CD4-positive, alpha-beta memory T cell (primary cell): Measurements from ENCODE around the gene CUX1. TPM values are rescaled to one million over a fixed set of nuclear protein-coding genes. Genes with fewer than 3 reads are reported as not detected.

Source experiments
- CTCF ChIA-PET: fragments of 350-600 bp; sonication (Branson Sonifier 250); formaldehyde crosslinking; loops from one replicate; lab custom pipeline; 2021; ENCODE audit warnings: inconsistent platforms; ENCODE audit not compliant: partially characterized antibody; lab: Charles Lee
- POLR2A ChIA-PET: fragments of 350-600 bp; sonication (Branson Sonifier 250); formaldehyde crosslinking; loops from one replicate; lab custom pipeline; 2021; ENCODE audit not compliant: partially characterized antibody; lab: Charles Lee
- DNase-seq, 5 donors: peaks; one replicate each; pipeline versions ENCODE4 v3.0.0 to v3.0.0-alpha.2; 2020 to 2022; ENCODE audit warnings: mixed read lengths in 1 of 5
- H3K27ac ChIP-seq: one replicate; pipeline ENCODE4 v1.7.0; 2013; ENCODE audit warnings: low read depth, low read length
- H3K27me3 ChIP-seq: 2 replicates; pipeline ENCODE4 v1.7.0; 2013; ENCODE audit warnings: mild to moderate bottlenecking, low read length, moderate library complexity; ENCODE audit not compliant: insufficient read depth
- H3K36me3 ChIP-seq: 2 replicates; pipeline ENCODE4 v1.7.0; 2013; ENCODE audit warnings: mild to moderate bottlenecking, low read length, moderate library complexity; ENCODE audit not compliant: insufficient read depth
- H3K4me1 ChIP-seq: 2 replicates; pipeline ENCODE4 v1.7.0; 2013; ENCODE audit warnings: mild to moderate bottlenecking, low read length, moderate library complexity; ENCODE audit not compliant: insufficient read depth
- H3K4me3 ChIP-seq, 2 donors: one replicate each; pipeline ENCODE4 v1.7.0; 2013; ENCODE audit warnings: low read length in 2 of 2, mild to moderate bottlenecking in 1 of 2
- H3K9me3 ChIP-seq, 2 donors: one replicate each; pipeline ENCODE4 v1.7.0; 2013; ENCODE audit warnings: low read length in 2 of 2, control low read depth in 1 of 2; ENCODE audit not compliant: control insufficient read depth in 1 of 2
- H3K27ac Mint-ChIP-seq, 7 donors: one replicate each; pipeline ENCODE4 v1.8.0; 2020 to 2021; ENCODE audit warnings: mixed read lengths in 7 of 7, mild to moderate bottlenecking in 6 of 7, inconsistent platforms in 3 of 7, moderate library complexity in 3 of 7
- H3K27me3 Mint-ChIP-seq, 2 donors: one replicate each; pipeline ENCODE4 v1.8.0; 2020 to 2021; ENCODE audit warnings: mixed read lengths in 2 of 2
- H3K36me3 Mint-ChIP-seq, 2 donors: one replicate each; pipeline ENCODE4 v1.8.0; 2020 to 2021; ENCODE audit warnings: mixed read lengths in 2 of 2, inconsistent platforms in 1 of 2, mild to moderate bottlenecking in 1 of 2
- H3K4me1 Mint-ChIP-seq, 4 donors: one replicate each; pipeline ENCODE4 v1.8.0; 2020 to 2021; ENCODE audit warnings: mixed read lengths in 4 of 4, mild to moderate bottlenecking in 1 of 4
- H3K4me3 Mint-ChIP-seq, 8 donors: one replicate each; pipeline ENCODE4 v1.8.0; 2020 to 2021; ENCODE audit warnings: mixed read lengths in 8 of 8, mild to moderate bottlenecking in 7 of 8, moderate library complexity in 6 of 8, inconsistent platforms in 3 of 8
- H3K9me3 Mint-ChIP-seq, 8 donors: one replicate each; pipeline ENCODE4 v1.8.0; 2020 to 2021; ENCODE audit warnings: mixed read lengths in 8 of 8, mild to moderate bottlenecking in 5 of 8, inconsistent platforms in 3 of 8, moderate library complexity in 1 of 8
- intact Hi-C: fragments of 100-400 bp; cut with micrococcal nuclease; formaldehyde crosslinking; loops from one replicate; pipeline ENCODE4 v1.15.1; 2023
- polyA plus RNA-seq, 2 donors: library from polyadenylated mRNA; unstranded; fragments of 300-500 nt; fragmentation: Illumina TruSeq; gene quantifications; one replicate each; pipeline ENCODE4 v1.2.3, GENCODE V29; 2021
- total RNA-seq, 2 experiments: library from RNA; stranded (reverse); gene quantifications; one replicate each; pipeline ENCODE4 v1.2.3, GENCODE V29; 2021

CUX1 gene
- total and polyA plus RNA-seq, 4 experiments from 2014 or later = 2.1 to 47.6 (median 36.1) TPM

DNA sequence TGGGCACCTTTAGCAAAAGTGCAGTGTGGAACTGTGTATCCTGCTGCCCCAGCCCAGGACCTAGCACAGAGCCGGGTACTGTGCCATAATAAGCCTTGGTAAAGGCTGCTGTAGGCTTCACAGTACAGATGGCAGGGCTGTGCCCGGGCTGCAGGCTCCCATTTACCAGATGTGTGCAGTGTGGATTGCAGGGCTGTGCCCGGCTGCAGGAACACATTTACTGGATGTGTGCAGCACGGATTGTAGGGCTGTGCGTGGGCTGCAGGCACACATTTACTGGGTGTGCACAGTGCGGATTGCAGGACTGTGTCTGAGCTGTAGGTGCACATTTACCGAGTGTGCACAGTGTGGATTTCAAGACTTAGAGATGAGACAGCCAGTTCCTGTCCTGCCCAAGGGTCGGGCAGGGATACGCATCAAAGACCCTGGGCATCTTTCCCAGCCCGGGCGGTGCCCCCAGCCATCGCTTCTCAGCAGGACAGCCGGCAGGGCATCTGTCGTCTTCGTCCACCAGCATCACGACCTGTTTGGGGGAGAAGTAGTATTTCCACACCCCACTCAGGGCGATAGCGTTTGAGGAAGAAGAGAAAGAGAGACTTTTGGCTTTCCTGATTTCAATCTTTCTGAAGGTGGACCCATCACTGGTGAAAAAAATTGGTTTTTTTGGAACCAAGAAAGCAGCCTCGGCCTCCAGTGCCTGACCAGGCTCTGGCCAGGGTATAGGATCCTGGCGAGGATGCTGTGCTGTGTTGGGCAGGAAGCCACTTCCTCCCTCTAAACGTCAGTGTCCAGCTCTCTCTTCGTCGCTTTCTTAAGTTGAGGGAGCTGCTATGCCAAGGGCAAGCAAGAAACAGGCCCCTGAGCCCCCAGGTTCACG is 180.8 kb downstream of the CUX1 start:
- Mint-ChIP-seq H3K27me3 (no peaks in the 10 kb centered on the region), H3K4me3 (no peak overlapping the region), H3K4me1 (peaks cover 4 to 8% (median 6%) of the 10 kb centered on the region in 4 donors), H3K27ac (no peak overlapping the region), H3K36me3 (no peaks in the 10 kb centered on the region), H3K9me3 (peaks cover 0 to 2% (median 0%) of the 10 kb centered on the region in 8 donors)
- CTCF ChIA-PET = no interaction called here
- DNase-seq = no peak
- intact Hi-C loops = no loop called here
- POLR2A ChIA-PET = no interaction called here
- Histone ChIP-seq H3K4me1 (no peaks in the 10 kb centered on the region), H3K27me3 (no peaks in the 10 kb centered on the region), H3K27ac (no peak overlapping the region), H3K36me3 (no peaks in the 10 kb centered on the region), H3K4me3 (no peak overlapping the region), H3K9me3 (no peaks in the 10 kb centered on the region)

GRCh38 chr7:101998906-101999240 is 181.4 kb downstream of the CUX1 start:
- no peaks in the 10 kb centered on the region for H3K9me3 Mint-ChIP-seq
- peaks cover under 1 to 7% (median 6%) of the 10 kb centered on the region in 4 donors for H3K4me1 Mint-ChIP-seq
- POLR2A ChIA-PET = no interaction called here
- CTCF ChIA-PET = no interaction called here
- Histone ChIP-seq H3K4me1 (no peaks in the 10 kb centered on the region), H3K4me3 (no peak overlapping the region), H3K27me3 (no peaks in the 10 kb centered on the region), H3K9me3 (no peaks in the 10 kb centered on the region), H3K27ac (no peak overlapping the region), H3K36me3 (no peaks in the 10 kb centered on the region)
- intact Hi-C loops = no loop called here
- no peak overlapping the region for H3K4me3 Mint-ChIP-seq
- no peaks in the 10 kb centered on the region for H3K27me3 Mint-ChIP-seq
- DNase-seq = no peak
- H3K27ac Mint-ChIP-seq = no peak overlapping the region
- no peaks in the 10 kb centered on the region for H3K36me3 Mint-ChIP-seq

GRCh38 chr7:101999393-101999792 is 182.0 kb downstream of the CUX1 start:
- Mint-ChIP-seq H3K4me1 (peaks cover 0 to 6% (median 5%) of the 10 kb centered on the region in 4 donors), H3K27ac (no peak overlapping the region)
- POLR2A ChIA-PET = no interaction called here

DNA sequence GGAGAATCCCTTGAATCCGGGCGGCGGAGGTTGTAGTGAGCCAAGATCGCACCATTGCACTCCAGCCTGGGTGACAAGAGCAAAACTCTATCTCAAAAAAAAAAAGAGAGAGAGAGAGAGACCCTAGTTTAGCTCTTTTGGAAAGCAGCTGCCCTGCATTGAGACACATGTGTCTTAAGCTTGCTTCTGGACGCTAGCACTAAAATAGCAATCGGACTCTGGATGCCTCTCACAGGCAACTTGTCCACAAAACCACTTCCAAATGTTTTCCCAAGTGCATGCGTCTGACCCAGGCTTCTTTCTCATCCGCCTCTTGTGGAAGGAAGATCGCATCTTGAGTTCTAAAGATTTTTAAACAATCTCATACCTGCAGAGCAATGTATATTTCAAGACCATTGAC is 182.7 kb downstream of the CUX1 start:
- no peaks in the 10 kb centered on the region for H3K4me1 ChIP-seq
- intact Hi-C loops = no loop called here
- no peak overlapping the region for H3K4me3 ChIP-seq
- no peaks in the 10 kb centered on the region for H3K36me3 Mint-ChIP-seq
- H3K9me3 Mint-ChIP-seq = no peaks in the 10 kb centered on the region
- H3K27ac ChIP-seq = no peak overlapping the region
- ChIA-PET CTCF (no interaction called here), POLR2A (no interaction called here)
- no peak overlapping the region for H3K27ac Mint-ChIP-seq
- H3K9me3 ChIP-seq = no peaks in the 10 kb centered on the region
- no peak for DNase-seq
- H3K4me1 Mint-ChIP-seq = peaks cover 0 to 6% (median 5%) of the 10 kb centered on the region in 4 donors
- no peaks in the 10 kb centered on the region for H3K27me3 ChIP-seq
- H3K4me3 Mint-ChIP-seq = no peak overlapping the region
- H3K27me3 Mint-ChIP-seq = no peaks in the 10 kb centered on the region
- H3K36me3 ChIP-seq = no peaks in the 10 kb centered on the region

More at GRCh38 chr7:101999393-101999792, 182.0 kb downstream of the CUX1 start:
- Histone ChIP-seq H3K27me3 (no peaks in the 10 kb centered on the region), H3K27ac (no peak overlapping the region), H3K4me1 (no peaks in the 10 kb centered on the region), H3K36me3 (no peaks in the 10 kb centered on the region), H3K4me3 (no peak overlapping the region), H3K9me3 (no peaks in the 10 kb centered on the region)
- no peaks in the 10 kb centered on the region for H3K27me3 Mint-ChIP-seq
- no peaks in the 10 kb centered on the region for H3K9me3 Mint-ChIP-seq
- H3K36me3 Mint-ChIP-seq = no peaks in the 10 kb centered on the region
- no peak for DNase-seq
- H3K4me3 Mint-ChIP-seq = no peak overlapping the region
- intact Hi-C loops = no loop called here
- CTCF ChIA-PET = no interaction called here

- POLR2A ChIA-PET = no interaction called here
Observed at GRCh38 chr7:102004229-102004628, 186.8 kb downstream of the CUX1 start.

DNA sequence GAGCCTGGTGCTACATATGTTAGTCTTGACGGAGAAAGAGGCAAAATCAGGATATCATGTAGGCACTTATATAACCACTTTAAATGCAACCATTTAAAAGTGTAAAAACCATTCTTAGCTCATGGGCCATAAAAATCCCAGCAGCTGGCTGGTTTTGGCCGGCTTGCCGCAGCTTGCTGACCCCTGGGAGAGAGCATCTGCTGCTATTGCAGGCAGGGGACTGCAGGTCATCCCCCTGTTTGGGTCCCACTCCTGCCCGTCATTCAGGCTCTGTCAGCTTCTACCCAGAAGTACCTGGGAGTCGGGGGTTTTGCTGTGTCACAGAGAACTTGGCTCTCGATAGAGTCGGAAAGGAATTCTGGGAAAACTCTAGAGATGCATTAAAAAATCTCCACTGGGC is 187.4 kb downstream of the CUX1 start:
- peaks cover 1 to 8% of the 10 kb centered on the region in 2 donors for H3K36me3 Mint-ChIP-seq
- no peak overlapping the region for H3K4me3 Mint-ChIP-seq
- H3K4me1 Mint-ChIP-seq = peaks cover 0 to 5% (median 1%) of the 10 kb centered on the region in 4 donors
- ChIA-PET POLR2A (no interaction called here), CTCF (no interaction called here)
- Histone ChIP-seq H3K27ac (no peak overlapping the region), H3K9me3 (no peaks in the 10 kb centered on the region), H3K4me1 (no peaks in the 10 kb centered on the region), H3K4me3 (no peak overlapping the region), H3K27me3 (no peaks in the 10 kb centered on the region), H3K36me3 (no peaks in the 10 kb centered on the region)
- no peak overlapping the region for H3K27ac Mint-ChIP-seq
- intact Hi-C loops = no loop called here
- peaks cover 0 to 2% (median 0%) of the 10 kb centered on the region in 8 donors for H3K9me3 Mint-ChIP-seq
- no peaks in the 10 kb centered on the region for H3K27me3 Mint-ChIP-seq
- DNase-seq = no peak

More at GRCh38 chr7:102004229-102004628, 186.8 kb downstream of the CUX1 start:
- H3K27me3 Mint-ChIP-seq = no peaks in the 10 kb centered on the region
- Histone ChIP-seq H3K27me3 (no peaks in the 10 kb centered on the region), H3K27ac (no peak overlapping the region), H3K4me1 (no peaks in the 10 kb centered on the region), H3K4me3 (no peak overlapping the region), H3K36me3 (no peaks in the 10 kb centered on the region), H3K9me3 (no peaks in the 10 kb centered on the region)
- peaks cover 0 to 5% (median 1%) of the 10 kb centered on the region in 4 donors for H3K4me1 Mint-ChIP-seq
- peaks cover 0 to 4% of the 10 kb centered on the region in 2 donors for H3K36me3 Mint-ChIP-seq
- intact Hi-C loops = no loop called here
- CTCF ChIA-PET = no interaction called here
- DNase-seq = no peak
- H3K9me3 Mint-ChIP-seq = peaks cover 0 to 2% (median 0%) of the 10 kb centered on the region in 8 donors
- H3K4me3 Mint-ChIP-seq = no peak overlapping the region
- peak overlapping the region in 1 of 7 donors; percentile 43 for H3K27ac Mint-ChIP-seq

GRCh38 chr7:102005933-102006480 is 188.6 kb downstream of the CUX1 start:
- ChIA-PET POLR2A (no interaction called here), CTCF (no interaction called here)

More at GRCh38 chr7:102005933-102006480, 188.6 kb downstream of the CUX1 start:
- H3K4me3 ChIP-seq = no peak overlapping the region
- H3K9me3 ChIP-seq = no peaks in the 10 kb centered on the region
- intact Hi-C loops = no loop called here
- H3K36me3 ChIP-seq = no peaks in the 10 kb centered on the region
- H3K27me3 ChIP-seq = no peaks in the 10 kb centered on the region
- Mint-ChIP-seq H3K27me3 (no peaks in the 10 kb centered on the region), H3K27ac (no peak overlapping the region), H3K4me3 (no peak overlapping the region), H3K4me1 (peaks cover 0 to 5% (median 1%) of the 10 kb centered on the region in 4 donors), H3K36me3 (peaks cover 2 to 8% of the 10 kb centered on the region in 2 donors), H3K9me3 (peaks cover 0 to 2% (median 0%) of the 10 kb centered on the region in 8 donors)
- H3K4me1 ChIP-seq = no peaks in the 10 kb centered on the region
- no peak for DNase-seq
- no peak overlapping the region for H3K27ac ChIP-seq
